AG04450 (cell line): ENCODE measurements around the gene CDC73. TPM values are rescaled to one million over a fixed set of nuclear protein-coding genes. Genes with fewer than 3 reads are reported as not detected.

Source experiments
- CTCF ChIA-PET: fragments of 300-600, 350-600 bp; formaldehyde crosslinking; extraction: SDS; loops from one replicate; lab custom pipeline; 2022; ENCODE audit warnings: antibody characterized with exemption, inconsistent platforms; lab: Charles Lee
- POLR2A ChIA-PET: fragments of 350-600 bp; formaldehyde crosslinking; extraction: SDS; loops from one replicate; lab custom pipeline; 2021; ENCODE audit warnings: antibody characterized with exemption, inconsistent platforms; lab: Yijun Ruan, JAX
- DNase-seq: peaks from one replicate; pipeline ENCODE4 v3.0.0-alpha.2; 2011; ENCODE audit warnings: low read depth, low spot score
- H3K27ac ChIP-seq: one replicate; pipeline ENCODE4 v1.5.1; 2012; ENCODE audit warnings: low read depth, low read length, control low read depth
- H3K27me3 ChIP-seq: one replicate; pipeline ENCODE4 v1.6.0; 2012; ENCODE audit warnings: low read length; ENCODE audit not compliant: control insufficient read depth, insufficient read depth
- H3K4me3 ChIP-seq: 2 replicates; pipeline ENCODE4 v1.5.1; 2011; ENCODE audit warnings: mild to moderate bottlenecking, low read depth, low read length, control low read depth
- H3K9me3 ChIP-seq: 2 replicates; pipeline ENCODE4 v1.5.1; 2012; ENCODE audit warnings: low read length; ENCODE audit not compliant: control insufficient read depth, insufficient read depth
- polyA plus RNA-seq: library from polyadenylated mRNA; depleted of rRNA; stranded (reverse); fragments of >200 nt; gene quantifications from 2 replicates; pipeline ENCODE4 v1.2.3, GENCODE V29; 2011
- TF ChIP-seq, protein P1 (sequence below): IDR thresholded peaks from 2 replicates; pipeline ENCODE4 v1.5.1; 2011; ENCODE audit warnings: low read depth, low read length, control low read depth, inconsistent platforms

CDC73 gene
- polyA plus RNA-seq, 1 experiment = 56.4 TPM

DNA sequence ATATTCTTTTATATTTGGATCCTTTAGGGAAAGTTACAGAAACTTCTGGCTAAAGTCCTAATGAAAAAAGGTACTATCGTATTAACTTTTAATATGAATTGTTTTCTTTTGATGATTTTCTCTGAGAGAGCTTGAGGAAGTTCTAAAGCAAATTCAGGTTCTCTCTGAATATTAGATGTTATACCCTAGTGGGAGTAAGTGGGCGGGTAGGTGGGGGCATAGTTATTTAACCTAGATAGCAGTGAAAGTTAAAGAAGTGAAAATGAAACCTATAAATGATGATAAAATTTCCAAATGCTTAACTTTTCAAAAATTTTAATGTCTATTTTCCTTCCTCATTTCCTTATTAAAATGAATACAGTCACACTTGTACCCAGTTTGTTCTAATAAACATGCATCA is 90.8 kb downstream of the CDC73 start:
- DNase-seq = no peak
- Histone ChIP-seq H3K27ac (no peak overlapping the region), H3K9me3 (peaks cover 4% of the 10 kb centered on the region), H3K4me3 (no peak overlapping the region), H3K27me3 (no peaks in the 10 kb centered on the region)
- POLR2A ChIA-PET = no interaction called here
- CTCF ChIA-PET = no interaction called here
- TF ChIP-seq, protein P1, sequence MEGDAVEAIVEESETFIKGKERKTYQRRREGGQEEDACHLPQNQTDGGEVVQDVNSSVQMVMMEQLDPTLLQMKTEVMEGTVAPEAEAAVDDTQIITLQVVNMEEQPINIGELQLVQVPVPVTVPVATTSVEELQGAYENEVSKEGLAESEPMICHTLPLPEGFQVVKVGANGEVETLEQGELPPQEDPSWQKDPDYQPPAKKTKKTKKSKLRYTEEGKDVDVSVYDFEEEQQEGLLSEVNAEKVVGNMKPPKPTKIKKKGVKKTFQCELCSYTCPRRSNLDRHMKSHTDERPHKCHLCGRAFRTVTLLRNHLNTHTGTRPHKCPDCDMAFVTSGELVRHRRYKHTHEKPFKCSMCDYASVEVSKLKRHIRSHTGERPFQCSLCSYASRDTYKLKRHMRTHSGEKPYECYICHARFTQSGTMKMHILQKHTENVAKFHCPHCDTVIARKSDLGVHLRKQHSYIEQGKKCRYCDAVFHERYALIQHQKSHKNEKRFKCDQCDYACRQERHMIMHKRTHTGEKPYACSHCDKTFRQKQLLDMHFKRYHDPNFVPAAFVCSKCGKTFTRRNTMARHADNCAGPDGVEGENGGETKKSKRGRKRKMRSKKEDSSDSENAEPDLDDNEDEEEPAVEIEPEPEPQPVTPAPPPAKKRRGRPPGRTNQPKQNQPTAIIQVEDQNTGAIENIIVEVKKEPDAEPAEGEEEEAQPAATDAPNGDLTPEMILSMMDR = no peak

DNA sequence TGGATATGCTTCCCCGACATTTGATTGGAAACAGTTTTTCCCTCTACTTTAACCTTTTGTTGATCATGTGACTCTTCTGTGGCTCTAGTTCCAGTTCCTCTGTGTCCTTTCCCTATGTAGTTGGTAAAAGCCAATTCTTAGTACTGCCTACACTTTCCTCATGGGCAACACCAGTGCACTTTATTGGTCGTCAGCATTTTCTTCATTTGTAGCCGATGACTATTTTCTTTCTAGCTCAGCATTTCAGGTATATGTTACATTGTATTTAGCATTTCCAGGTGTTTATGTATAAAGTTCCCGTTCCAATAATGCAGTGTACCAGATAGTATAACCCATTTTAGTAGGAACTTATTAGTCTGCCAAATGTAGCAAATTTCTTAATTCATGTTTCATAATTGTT is 92.2 kb downstream of the CDC73 start:
- TF ChIP-seq, protein P1 = no peak

DNA sequence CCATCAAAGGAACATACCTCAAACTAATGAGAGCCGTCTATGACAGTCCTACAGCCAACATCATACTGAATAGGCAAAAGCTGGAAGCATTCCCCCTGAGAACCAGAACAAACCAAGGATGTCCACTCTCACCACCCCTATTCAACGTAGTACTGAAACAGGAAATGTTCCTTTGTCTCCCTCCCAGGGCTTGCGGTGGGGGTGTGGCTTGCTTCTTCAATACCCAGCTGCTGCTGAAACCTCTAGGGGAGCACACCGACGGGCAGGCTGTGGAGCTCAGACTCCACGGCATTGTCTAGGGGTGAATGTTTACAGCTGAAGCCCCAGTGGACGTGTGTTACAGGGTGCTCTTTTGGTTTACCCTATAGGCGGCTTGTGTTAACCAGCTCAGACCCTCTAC is 95.1 kb downstream of the CDC73 start:
- Histone ChIP-seq H3K4me3 (no peak overlapping the region), H3K27me3 (no peaks in the 10 kb centered on the region), H3K27ac (no peak overlapping the region), H3K9me3 (peaks cover 4% of the 10 kb centered on the region)
- POLR2A ChIA-PET = no interaction called here
- DNase-seq = no peak
- CTCF ChIA-PET = no interaction called here
- TF ChIP-seq, protein P1 = no peak

More for the DNA sequence above, 92.2 kb downstream of the CDC73 start:
- Histone ChIP-seq H3K27ac (no peak overlapping the region), H3K27me3 (no peaks in the 10 kb centered on the region), H3K4me3 (no peak overlapping the region), H3K9me3 (peaks cover 4% of the 10 kb centered on the region)
- ChIA-PET POLR2A (no interaction called here), CTCF (no interaction called here)
- DNase-seq = no peak

DNA sequence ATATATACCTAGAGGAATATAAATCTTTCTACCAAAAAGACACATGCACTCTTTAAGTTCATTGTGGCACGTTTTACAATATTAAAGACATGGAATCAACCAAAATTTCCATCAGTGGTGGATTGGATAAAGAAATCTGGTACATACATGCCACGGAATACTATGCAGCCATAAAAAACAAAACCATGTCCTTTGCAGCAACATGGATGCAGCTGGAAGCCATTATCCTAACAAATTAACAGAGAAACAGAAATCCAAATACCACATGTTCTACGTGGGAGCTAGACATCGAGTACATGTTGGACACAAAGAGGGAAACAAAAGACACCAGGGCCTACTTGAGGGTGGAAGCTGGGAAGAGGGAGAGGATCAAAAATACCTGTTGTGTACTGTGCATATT is 97.6 kb downstream of the CDC73 start:
- CTCF ChIA-PET = no interaction called here
- no peak for DNase-seq
- Histone ChIP-seq H3K27me3 (no peaks in the 10 kb centered on the region), H3K9me3 (peaks cover 4% of the 10 kb centered on the region), H3K27ac (no peak overlapping the region), H3K4me3 (no peak overlapping the region)
- TF ChIP-seq, protein P1 = no peak
- POLR2A ChIA-PET = no interaction called here

DNA sequence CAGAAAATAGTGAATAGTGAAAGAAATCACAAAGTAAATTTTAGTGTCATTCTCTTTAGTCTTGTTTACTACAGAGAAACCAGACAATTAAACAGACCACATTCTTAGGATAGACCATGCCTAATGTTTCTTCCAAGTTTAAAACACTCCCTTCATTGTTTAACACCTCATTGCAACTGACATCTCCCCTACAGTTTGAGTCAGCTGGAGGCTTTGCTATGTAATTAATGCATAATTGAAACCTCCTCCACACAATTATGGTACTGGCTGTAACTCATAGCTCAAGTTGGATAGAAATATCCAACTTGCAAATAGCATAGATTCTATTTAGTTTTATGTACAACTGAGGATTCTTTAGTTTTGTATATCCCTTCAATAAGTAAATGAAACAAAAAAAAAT is 99.8 kb downstream of the CDC73 start:
- no peak overlapping the region for H3K4me3 ChIP-seq
- TF ChIP-seq, protein P1 = no peak
- H3K27me3 ChIP-seq = no peaks in the 10 kb centered on the region
- no peaks in the 10 kb centered on the region for H3K9me3 ChIP-seq
- ChIA-PET CTCF (no interaction called here), POLR2A (no interaction called here)
- no peak overlapping the region for H3K27ac ChIP-seq
- no peak for DNase-seq
